IPS-18c (cell line): ENCODE measurements around the gene ABLIM3.

Experiments
- H3K4me3 ChIP-seq: 2 replicates; pipeline ENCODE4 v1.7.0; 2013; ENCODE audit warnings: low read depth, mild to moderate bottlenecking, low read length, moderate library complexity; ENCODE audit not compliant: insufficient read depth
- H3K9me3 ChIP-seq: one replicate; pipeline ENCODE4 v1.6.1; 2013; ENCODE audit warnings: mild to moderate bottlenecking, low read length, moderate library complexity; ENCODE audit not compliant: control insufficient read depth, insufficient read depth

Gene ABLIM3

DNA sequence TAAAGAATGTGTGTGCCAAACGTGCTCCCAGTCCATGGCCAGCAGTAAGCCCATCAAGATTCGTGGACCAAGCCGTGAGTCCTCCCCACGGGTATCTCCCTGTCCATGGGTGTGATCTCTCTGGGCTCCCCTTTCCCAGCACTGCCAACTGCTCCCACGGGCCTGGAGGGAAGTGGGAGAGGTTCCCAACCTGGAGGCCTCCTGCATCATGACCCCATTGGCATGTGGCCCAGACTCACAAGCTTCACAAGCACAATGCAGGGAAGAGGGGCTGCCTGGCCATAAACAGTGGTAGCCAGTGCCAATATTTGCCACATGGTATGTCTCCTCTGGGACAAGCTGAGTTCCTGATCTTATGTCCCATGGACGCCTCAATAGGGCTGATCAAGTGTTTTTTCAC is 59.1 kb downstream of the ABLIM3 start:
- H3K9me3 ChIP-seq = no peaks in the 10 kb centered on the region
- no peak overlapping the region for H3K4me3 ChIP-seq

GRCh38 chr5:149201121-149201637 is 59.9 kb downstream of the ABLIM3 start:
- Histone ChIP-seq H3K9me3 (no peaks in the 10 kb centered on the region), H3K4me3 (no peak overlapping the region)

DNA sequence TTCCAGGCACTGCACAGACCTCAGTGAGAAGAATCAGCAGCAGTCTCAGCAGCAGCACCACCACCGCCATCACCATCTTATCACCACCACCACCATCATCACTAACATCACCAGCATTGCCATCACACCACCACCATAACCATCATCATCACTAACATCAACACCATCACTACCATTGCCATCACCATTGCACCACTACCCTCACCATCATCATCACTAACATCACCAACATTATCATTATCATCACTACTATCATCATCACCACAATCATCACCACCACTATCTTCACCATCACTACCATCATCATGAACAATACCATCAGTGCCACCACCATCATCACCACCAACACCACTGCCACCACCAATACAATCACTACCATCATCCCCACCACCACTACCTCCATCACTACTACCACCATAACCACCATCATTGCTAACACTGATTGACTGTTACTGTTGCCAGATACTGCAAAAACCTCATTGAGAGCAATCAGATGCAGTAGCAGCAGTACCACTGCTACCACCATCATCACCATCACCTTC is 61.7 kb downstream of the ABLIM3 start:
- Histone ChIP-seq H3K9me3 (no peaks in the 10 kb centered on the region), H3K4me3 (no peak overlapping the region)

DNA sequence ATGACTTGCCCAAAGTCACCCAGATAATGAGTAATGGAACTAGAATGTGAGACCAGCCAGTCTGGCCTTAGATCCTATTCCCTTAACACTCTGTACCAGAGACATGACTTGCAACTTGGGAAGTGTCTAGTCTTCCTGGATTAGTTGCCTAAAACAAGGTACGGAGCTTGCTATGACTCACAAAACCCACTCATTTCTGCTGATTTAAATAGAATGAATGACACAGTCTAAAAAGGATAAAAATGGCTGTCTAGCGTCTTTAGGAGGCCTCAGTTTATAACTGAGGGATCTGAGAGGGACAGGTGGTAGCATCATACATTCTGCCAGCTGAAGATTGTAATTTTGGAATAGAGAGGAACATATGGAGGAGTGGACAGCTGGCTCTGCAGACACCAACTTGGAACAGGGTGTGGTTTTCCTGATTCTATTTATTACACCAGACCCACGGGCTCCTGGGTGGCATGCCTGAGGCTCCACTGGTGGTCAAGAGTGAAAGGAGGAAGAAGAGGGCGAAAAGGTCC is 62.7 kb downstream of the ABLIM3 start:
- H3K4me3 ChIP-seq = no peak overlapping the region
- no peaks in the 10 kb centered on the region for H3K9me3 ChIP-seq

DNA sequence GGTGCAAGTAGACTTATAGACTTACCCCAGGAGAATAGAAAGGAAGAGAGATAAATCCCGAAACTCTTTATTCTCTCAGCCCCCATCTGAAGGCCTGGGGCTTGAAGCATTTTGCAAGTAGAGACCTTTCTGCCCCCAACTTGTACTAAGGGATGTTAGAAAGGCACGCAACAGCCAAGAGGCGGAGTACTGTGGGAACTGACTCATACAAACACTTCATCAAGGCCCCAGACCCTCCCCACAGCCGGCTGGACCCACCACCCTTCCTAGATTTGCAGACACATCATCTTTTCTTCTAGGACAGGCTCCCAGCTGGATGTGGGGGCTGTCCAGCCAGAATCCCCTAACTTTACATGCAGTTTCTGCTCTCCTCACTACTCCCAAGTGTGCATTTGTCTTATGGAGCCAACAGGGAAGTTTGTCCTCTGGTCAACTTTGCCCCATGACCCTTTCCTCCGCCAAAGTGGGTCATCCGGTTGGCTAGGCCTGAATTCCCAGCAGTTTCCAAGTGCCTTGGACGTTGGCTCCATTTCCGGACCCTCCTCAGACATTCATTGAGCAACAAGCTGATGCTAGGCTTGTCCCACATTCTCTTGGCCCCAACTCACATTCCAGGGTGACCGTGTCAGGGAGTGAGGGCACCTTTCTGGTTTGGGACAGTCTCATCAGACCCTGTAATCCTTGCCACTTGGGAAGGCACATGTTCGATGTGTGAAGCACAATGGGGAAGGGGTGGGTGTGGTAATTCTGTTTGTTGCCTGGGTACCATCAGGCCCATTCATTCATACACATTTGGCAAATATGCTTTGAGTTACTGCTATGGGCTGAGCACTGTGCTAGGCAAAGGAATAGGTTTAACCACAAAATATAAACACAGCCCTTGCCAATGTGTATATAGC is 64.6 kb downstream of the ABLIM3 start:
- no peaks in the 10 kb centered on the region for H3K9me3 ChIP-seq
- H3K4me3 ChIP-seq = no peak overlapping the region

DNA sequence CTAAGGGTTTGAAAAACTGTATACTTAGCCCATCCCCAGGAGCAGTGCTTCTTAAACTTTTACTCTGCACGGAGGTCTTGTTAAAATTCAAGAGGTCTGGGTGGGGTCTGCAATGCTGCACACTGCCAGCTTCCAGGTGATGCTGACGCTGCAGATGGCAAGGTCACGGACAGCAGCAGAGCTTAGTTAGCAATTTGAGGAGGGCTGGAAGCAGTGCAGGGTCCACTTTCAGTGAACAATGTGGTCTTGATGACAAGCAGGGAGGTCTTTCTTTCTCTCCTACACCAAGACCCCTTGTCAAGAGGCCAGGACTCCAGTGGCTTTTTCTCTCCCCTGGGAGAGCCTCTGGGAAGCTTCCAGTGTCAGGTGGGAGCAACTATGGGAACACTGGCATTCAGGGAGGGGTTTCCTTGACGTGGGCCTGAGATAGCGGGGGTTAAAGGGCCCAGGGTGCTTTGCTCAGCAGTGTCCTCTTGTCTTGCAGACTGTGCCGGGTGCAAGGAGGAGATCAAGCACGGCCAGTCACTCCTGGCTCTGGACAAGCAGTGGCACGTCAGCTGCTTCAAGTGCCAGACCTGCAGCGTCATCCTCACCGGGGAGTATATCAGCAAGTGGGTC is 65.3 kb downstream of the ABLIM3 start:
- Histone ChIP-seq H3K9me3 (no peaks in the 10 kb centered on the region), H3K4me3 (no peak overlapping the region)

GRCh38 chr5:149207831-149208230 is 66.5 kb downstream of the ABLIM3 start:
- Histone ChIP-seq H3K4me3 (no peak overlapping the region), H3K9me3 (no peaks in the 10 kb centered on the region)

DNA sequence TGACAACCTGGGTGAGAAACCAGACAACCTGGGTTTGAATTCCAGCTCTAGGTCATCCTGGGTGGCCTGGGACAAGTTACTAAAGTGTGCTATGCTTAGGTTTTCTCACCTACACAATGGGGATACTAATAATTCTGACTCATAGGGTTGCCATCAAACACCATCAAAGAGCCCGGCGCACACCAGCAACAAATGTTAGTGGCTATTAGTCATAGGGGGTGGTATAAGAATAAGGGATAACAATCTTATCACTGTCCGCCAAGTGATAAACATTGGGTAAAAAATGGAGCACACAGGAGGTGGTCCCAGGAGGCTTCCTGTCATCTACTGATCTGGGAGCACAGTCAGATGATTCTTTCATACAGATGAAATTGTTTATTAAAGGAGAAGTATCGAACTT is 68.9 kb downstream of the ABLIM3 start:
- Histone ChIP-seq H3K4me3 (no peak overlapping the region), H3K9me3 (no peaks in the 10 kb centered on the region)

GRCh38 chr5:149210968-149211490 is 69.7 kb downstream of the ABLIM3 start:
- Histone ChIP-seq H3K9me3 (no peaks in the 10 kb centered on the region), H3K4me3 (no peak overlapping the region)

- Histone ChIP-seq H3K4me3 (no peak overlapping the region), H3K9me3 (no peaks in the 10 kb centered on the region)
Observed at GRCh38 chr5:149211566-149211965, 70.3 kb downstream of the ABLIM3 start.

DNA sequence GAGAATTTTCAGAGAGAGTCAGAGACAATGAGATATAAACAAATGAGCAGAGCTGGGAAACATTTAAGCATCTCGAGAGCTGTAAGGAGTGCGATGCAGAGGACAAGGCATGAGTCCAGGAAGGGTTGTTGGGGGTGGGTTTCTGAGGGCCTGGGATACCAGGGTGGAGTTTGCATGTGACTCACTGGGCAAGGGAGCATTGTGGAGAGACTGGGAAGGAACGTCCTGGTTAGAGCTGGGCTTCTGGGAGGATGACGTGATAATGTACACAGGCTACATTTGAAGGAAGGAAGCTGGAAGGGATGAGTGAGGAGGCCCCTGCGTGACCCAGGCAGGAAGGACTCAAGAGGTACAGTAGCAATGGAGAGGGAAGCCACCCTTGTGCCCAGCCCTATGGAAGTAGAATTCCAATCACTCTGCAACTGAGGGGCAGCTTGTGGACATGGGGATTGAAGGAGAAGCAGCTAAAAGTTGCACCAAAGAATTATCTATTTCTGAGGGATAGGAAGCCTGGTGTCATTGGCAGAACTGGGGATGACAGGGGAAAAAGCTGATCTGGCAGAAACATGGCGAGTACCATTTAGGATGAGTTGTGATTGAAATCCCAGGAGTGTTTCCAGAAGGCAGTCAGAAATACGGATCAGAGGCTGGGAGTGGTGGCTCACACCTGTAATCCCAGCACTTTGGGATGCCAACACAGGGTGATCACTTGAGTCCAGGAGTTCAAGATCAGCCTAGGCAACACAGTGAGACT is 71.1 kb downstream of the ABLIM3 start:
- H3K4me3 ChIP-seq = no peak overlapping the region

DNA sequence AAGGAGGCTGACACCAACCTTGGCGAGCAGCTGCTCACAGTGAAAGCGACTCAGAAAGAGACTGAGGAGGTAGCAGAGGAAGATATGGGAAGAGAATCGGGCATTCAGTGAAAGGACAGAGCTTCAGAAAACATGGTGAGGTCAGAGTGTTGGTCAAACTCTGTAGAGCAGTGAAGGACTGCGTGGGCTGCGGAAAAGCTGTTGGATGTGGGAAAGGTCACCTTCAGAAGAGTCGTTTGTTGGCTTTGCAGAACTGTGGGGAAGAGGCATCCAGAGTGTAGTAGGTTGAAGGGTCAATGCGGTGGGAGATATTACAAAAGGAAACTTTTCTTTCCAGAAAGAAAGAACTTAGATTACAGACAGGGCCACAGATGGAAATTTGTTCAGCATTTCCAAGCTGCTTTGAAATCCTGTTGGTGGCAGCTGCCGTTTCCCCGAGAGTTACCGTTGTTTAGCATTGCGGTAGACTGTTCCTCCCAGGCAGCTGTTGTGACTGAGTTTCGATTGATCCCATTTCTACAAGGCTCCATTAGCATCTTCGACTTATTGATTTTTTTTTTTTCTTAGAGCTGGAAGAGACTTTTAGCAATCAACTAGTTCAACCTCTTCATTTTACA is 72.1 kb downstream of the ABLIM3 start:
- Histone ChIP-seq H3K9me3 (no peaks in the 10 kb centered on the region), H3K4me3 (no peak overlapping the region)

More for the DNA sequence above, 71.1 kb downstream of the ABLIM3 start:
- no peaks in the 10 kb centered on the region for H3K9me3 ChIP-seq

DNA sequence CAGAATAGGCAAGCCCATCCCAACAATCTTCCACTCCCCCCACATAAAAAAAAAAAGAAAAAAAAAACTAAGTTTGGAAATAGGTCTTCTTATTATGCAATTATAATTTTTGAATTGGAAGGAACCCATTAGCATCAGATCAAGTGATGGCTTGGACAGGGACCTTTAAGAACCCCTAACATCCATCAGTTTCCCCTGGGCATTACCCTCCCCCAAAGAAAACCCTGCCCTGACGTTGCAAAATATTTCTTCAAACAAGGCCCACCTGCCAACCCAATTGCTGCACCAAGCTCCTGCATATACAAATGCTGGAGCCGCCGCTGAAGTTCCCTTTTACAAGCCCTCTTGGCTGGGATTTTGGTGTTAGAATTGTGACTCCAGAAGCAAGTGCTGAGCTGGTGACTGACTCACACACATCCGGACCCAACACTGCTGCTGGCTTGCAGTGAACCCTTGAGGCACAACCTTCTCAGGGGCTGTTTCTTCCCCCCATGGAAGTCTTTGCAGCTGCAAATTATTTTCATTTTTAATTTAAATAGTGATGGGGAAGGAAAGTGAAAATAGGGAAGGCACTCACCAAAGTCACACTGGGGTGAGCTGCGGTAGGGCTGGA is 74.3 kb downstream of the ABLIM3 start:
- H3K4me3 ChIP-seq = no peak overlapping the region

DNA sequence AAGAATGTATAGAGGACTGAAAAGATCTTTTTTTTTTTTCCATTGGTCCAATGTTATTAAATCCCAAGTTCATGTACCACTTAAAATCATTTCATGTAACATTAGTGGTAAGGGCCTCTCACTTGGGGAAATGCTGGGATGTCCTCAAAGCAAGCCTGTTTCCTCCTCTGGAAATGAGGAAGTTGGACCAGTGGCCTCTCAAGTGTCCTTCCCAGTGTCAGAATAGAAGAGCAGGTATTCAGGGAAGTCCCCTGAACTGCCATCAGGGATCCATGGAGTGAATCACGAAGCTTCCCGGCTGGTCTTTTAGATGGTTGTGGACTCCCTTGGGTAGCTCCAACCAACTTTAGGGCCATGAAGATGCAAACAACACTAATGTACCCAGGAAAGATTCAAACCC is 75.2 kb downstream of the ABLIM3 start:
- Histone ChIP-seq H3K4me3 (no peak overlapping the region), H3K9me3 (no peaks in the 10 kb centered on the region)

More for the DNA sequence above, 74.3 kb downstream of the ABLIM3 start:
- no peaks in the 10 kb centered on the region for H3K9me3 ChIP-seq

- H3K9me3 ChIP-seq = no peaks in the 10 kb centered on the region
- no peak overlapping the region for H3K4me3 ChIP-seq
Observed at GRCh38 chr5:149217096-149217802, 76.0 kb downstream of the ABLIM3 start.

GRCh38 chr5:149217803-149218155 is 76.5 kb downstream of the ABLIM3 start:
- Histone ChIP-seq H3K9me3 (no peaks in the 10 kb centered on the region), H3K4me3 (no peak overlapping the region)
